ENCODE data around the gene C6orf136.
A peak's percentile ranks its signal among the peaks of the same experiment; 100 is the strongest.

C6orf136 gene, protein sequence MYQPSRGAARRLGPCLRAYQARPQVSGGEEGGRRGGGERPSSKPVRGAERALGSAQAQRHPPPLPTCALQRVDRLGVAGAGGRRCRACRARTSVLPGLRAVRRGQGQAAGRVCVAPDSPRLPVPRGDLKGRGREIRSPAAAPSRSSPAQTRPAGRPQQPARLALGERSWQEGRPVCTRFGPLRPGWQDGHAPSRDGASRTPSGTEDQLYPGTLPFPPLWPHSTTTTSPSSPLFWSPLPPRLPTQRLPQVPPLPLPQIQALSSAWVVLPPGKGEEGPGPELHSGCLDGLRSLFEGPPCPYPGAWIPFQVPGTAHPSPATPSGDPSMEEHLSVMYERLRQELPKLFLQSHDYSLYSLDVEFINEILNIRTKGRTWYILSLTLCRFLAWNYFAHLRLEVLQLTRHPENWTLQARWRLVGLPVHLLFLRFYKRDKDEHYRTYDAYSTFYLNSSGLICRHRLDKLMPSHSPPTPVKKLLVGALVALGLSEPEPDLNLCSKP

DNA sequence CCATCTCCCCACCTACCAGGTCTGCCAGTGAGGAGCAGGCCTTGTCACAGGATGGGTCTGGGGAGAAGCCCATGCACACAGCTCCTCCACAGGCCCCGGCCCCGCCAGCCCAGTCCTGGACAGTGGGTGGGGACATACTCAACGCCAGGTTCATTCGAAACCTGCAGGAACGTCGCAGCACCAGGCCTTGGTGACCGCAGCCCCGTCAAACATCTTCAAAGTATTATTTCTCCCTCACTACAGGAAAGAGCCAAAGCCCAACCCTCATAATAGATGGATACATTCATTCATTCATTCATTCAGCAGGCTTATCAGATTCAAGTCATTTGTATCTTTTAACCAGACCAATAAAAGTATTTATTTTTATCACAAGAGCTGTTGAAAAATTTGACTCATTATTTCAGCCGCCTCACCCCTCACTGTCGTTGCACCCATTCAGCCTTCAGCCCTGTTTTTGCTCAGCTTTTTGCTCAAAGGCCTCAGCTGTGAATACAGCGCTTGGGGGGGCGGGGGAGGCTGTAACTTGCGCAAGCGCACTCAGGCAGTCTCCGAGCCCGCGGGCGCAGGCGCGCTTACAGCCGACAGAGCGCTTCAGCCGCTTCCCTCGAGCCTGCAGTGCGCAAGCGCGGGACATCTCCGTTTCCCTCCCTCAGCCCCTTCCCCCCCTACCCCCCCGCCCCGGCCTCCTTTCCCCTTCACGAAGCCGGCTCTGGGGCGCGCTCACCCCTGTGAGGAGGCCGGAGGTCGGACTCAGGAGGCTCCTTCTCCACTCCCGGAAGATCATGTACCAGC lies at the start of gene C6orf136:
TSS of gene C6orf136 (plus strand) at position 684 of the 792 bp plus-strand sequence. CDS start at position 783, 99 bp downstream.
- DNase-seq (ENCODE audit: low read depth), result peak; percentile 87

DNA sequence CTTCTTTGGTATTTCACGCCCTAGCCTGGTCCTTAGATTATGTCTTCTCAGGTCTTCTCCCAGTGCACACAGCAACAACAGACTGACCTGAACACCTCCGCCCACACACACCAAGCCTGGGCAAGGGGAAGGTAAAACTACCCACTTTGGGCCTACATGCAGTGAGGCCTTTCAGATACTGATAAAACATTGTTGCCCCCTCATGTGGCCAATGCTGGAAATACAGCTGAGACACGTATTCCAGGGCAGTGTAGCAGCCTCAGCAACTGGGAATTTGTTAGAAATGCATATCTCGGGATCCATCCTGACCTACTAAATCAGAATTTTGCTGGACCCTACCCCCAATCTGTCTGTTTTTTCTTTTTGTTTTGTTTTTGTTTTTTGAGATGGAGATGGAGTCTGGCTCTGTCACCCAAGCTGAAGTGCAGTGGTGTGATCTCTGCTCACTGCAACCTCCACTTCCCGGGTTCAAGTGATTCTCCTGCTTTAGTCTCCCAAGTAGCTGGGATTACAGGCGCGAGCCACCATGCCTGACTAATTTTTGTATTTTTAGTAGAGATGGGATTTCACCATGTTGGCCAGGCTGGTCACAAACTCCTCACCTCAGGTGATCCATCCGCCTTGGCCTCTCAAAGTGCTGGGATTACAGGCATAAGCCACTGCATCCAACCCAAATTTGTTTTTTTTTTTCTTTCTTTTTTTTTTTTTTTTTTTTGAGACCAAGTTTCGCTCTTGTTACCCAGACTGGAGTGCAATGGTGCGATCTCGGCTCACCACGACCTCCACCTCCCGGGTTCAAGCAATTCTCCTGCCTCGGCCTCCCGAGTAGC lies 49.4 kb upstream of the C6orf136 start:
- peak; percentile 75 for DNase-seq (ENCODE audit: low read depth)

GRCh38 chr6:30598912-30599624 lies 47.9 kb upstream of the C6orf136 start:
- DNase-seq (ENCODE audit: low read depth), result no peak

- no peak for DNase-seq (ENCODE audit: low read depth)
These were observed 47.2 kb upstream of the C6orf136 start for GRCh38 chr6:30599625-30600324.

GRCh38 chr6:30600451-30600961 lies 46.4 kb upstream of the C6orf136 start:
- DNase-seq (ENCODE audit: low read depth), result no peak

- DNase-seq (ENCODE audit: low read depth), result no peak
These were observed 45.5 kb upstream of the C6orf136 start for GRCh38 chr6:30601436-30601814.

DNA sequence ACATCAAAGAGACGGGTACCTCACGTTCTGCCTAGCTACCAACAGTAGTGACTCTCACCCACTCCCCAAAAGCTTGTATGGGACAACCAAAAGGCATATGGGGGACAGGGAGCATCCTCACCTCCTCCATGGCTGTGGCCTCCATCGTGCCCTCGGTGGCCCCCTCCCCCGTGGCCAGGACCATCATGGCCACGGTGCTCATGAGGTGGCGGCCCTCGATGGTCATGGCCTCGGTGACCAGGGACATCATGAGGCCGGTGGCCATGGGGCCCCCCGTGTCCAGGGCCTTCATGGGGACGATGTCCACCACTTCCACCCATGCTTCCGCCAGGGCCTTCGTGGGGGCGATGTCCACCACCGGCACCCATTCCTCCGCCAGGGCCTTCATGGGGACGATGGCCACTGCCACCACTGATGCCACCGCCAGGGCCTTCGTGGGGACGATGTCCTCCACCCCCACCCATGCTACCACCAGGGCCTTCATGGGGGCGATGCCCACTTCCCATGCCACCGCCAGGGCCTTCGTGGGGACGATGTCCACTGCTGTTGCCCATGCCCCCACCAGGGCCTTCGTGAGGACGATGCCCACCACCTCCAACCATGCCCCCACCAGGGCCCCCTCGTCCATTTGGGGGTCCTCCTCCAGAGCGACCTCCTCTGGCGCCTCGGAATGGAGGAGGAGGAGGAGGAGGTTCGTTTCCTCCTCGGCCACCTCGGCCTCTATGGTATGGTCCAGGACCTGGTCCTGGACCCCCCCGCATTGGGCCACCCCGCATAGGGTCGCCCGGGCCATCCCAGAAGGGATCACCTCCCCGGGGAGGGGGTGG lies 44.9 kb upstream of the C6orf136 start:
- no peak for DNase-seq (ENCODE audit: low read depth)

- DNase-seq (ENCODE audit: low read depth), result no peak
These were observed 43.0 kb upstream of the C6orf136 start for GRCh38 chr6:30603961-30604360.

DNA sequence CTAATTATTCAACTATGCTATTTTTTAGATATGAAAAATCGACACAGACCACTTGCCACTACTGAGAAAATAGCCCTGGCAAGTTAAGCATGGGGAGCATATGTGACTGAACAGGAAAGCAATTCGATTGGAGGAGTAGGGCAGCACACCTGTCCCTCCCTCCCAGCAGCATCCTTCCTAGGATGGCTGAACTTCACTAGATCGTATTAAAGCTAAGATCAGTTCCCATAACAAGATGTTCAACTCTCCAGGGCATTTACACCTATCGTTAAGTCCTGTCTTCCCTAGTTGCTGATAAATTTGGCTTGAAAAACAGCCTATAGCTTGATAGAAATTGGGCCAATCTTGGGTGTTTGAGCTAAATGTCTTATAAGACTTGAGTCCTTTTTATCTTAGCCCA lies 36.9 kb upstream of the C6orf136 start:
- DNase-seq (ENCODE audit: low read depth), result no peak

DNA sequence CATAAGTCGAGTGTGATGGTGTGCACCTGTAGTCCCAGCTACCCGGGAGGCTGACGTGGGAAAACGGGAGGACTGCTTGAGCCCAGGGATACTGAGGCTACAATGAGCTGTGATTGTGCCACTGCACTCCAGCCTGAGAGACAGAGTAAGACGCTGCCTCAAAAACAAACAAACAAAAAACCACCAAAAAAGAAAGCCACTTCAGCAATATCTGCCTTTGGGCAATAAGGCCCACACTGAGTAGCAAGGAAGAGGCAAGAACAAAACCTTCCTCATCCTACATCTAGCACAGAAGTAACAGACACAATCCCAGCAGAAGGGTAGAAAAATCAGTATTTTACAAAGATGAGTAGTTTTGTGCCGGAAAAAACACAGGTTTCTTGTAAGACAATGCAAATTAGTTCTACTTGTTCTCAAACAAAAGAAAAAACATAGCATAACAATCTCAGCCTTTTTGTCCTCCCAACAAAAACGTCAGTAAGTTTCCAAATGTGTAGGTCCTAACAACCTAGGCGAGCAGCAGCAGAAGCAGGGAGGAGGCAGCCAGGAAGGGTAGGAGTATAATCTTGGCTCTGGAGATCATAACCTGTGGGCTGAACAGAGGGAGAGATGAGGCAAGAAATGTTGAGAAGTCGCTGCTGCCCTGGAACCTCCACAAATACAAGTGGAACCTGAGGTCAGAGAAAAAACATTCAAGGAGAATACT lies 35.6 kb upstream of the C6orf136 start:
- no peak for DNase-seq (ENCODE audit: low read depth)

GRCh38 chr6:30611856-30612194 lies 35.1 kb upstream of the C6orf136 start:
- DNase-seq (ENCODE audit: low read depth), result no peak

DNA sequence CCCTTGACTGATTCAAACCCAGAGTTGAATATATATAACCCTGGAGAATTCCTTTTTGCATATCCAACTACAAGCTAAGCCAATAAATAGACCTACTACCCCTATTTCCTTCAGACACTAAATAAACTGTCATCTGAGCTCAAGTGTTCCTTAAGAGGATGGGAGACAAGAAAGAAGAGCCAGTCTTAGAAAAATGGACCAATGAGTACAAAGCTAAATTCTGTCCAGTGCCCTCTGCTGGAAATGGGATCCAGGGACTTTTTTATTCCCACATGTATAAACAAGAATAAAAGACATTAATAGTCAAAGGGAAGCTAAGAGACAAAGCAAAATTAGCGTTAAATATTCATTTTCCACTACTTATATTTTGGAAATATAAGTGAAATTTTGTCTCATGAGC lies 34.7 kb upstream of the C6orf136 start:
- no peak for DNase-seq (ENCODE audit: low read depth)

DNA sequence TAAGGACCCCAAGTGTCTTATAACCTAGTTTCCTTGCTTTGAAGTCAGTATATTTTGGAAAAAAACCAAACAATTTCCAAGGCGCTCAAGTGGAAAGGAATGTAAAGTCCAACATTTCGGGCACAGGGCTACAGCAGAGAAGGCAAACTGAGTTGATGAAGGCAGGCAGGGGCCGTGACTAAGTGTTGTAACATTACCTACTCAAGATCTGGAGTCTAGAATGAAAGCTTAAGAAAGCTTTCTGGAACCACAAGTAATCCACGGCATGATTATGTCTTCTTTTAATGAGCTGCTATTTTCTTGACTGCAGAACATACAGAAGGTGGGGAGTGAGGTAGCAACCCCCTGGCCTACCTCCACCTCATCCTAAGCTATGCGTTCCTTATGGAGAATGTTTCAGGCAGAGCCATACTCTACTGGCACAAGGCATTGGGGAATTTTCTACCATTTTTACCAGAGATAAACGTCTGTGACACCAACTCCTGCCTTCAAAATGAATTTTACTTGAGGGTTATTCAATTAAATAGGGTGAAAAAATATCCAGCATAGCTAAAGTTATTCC lies 34.2 kb upstream of the C6orf136 start:
- no peak for DNase-seq (ENCODE audit: low read depth)

DNA sequence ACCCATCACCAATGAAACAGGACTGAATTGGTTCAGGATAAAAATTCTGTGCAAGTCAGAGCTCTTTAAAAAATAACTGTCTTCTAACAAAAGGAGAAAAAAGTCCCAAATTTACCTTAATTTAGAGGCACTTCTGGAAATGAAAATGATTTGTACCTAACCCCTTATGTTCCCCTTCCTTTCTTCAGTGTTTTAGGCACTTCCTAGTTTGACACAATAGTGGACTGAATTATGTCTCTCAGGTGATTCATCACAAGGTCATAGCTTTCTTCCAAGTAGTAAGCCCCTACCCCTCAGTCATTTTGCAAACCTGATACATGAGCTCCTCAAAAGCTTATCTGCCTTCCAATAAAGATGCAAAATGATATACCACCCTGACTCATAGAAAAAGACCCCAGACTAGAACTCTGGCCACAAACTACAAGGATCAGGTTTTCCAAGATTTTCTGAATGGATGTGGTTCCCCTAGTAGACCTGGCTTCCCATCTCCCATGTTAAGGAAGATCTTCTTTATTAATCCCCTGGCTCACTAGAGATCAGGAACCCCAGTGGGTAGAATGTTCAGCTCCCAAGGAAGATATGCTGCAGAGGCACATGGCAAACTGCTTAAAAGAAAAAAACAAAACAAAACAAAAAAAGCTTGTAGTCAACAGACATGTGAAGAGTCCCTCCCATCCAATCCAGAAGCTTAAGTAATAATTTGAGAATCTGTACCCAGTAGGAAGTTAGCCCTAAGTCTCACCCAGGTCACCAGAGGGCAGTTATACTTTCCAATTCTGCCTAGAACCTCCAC lies 33.5 kb upstream of the C6orf136 start:
- no peak for DNase-seq (ENCODE audit: low read depth)

GRCh38 chr6:30614044-30614842 lies 32.7 kb upstream of the C6orf136 start:
- no peak for DNase-seq (ENCODE audit: low read depth)

GRCh38 chr6:30614843-30615218 lies 32.1 kb upstream of the C6orf136 start:
- DNase-seq (ENCODE audit: low read depth), result peak; percentile 83

GRCh38 chr6:30615219-30615957 lies 31.5 kb upstream of the C6orf136 start:
- no peak for DNase-seq (ENCODE audit: low read depth)

Measured in activated gamma-delta T cell treated with anti-CD3 and anti-CD28 coated beads, Interleukin-2, amount 50 U/mL, for 16 hours (primary cell).